Endometrial microvascular endothelial cells (primary cell): ENCODE data around the gene MTA1. TPM values are rescaled to one million over a fixed set of nuclear protein-coding genes. Genes with fewer than 3 reads are reported as not detected.

Source experiments
- in situ Hi-C: cut with HindIII; loops from 2 replicates; pipeline ENCODE4 v1.10.0; 2017; ENCODE audit warnings: low sequenced_read_pairs, low pct_unique_long_range_greater_than_20kb; ENCODE audit errors: inconsistent ontology term
- total RNA-seq: library from RNA; depleted of rRNA; stranded (reverse); fragments of >200 nt; gene quantifications from one replicate; pipeline ENCODE4 v1.2.3, GENCODE V29; 2015; ENCODE audit errors: inconsistent ontology term

The MTA1 gene
- total RNA-seq, 1 donor from 2014 or later = 54.6 TPM

DNA sequence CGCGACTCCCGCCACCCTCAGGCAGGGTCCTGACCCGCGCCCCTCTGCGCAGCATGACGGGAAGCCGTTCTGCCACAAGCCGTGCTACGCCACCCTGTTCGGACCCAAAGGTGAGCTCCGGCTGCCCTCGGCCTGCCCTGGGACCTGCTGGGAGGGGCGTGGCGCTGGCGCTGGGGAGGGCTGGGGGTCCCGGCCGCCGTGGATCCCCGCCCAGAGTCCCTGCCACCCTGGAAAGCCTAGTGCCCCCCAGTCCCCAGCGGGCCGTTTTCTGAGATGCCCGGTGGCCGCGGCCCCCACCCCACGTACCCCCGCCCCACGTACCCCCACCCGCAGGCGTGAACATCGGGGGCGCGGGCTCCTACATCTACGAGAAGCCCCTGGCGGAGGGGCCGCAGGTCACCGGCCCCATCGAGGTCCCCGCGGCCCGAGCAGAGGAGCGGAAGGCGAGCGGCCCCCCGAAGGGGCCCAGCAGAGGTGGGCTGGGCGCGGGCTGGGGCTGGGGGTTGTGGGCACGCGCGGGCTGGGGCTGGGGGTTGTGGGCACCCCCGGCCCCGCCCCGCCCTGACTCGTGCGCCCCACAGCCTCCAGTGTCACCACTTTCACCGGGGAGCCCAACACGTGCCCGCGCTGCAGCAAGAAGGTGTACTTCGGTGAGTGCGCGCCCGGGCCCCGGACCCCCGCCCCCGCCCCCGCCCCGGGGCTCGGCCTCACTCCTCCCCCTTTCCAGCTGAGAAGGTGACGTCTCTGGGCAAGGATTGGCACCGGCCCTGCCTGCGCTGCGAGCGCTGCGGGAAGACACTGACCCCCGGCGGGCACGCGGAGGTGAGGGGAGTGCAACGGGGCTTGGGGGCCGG lies 59.0 kb downstream of the MTA1 start:
- in situ Hi-C loops = no loop called here

DNA sequence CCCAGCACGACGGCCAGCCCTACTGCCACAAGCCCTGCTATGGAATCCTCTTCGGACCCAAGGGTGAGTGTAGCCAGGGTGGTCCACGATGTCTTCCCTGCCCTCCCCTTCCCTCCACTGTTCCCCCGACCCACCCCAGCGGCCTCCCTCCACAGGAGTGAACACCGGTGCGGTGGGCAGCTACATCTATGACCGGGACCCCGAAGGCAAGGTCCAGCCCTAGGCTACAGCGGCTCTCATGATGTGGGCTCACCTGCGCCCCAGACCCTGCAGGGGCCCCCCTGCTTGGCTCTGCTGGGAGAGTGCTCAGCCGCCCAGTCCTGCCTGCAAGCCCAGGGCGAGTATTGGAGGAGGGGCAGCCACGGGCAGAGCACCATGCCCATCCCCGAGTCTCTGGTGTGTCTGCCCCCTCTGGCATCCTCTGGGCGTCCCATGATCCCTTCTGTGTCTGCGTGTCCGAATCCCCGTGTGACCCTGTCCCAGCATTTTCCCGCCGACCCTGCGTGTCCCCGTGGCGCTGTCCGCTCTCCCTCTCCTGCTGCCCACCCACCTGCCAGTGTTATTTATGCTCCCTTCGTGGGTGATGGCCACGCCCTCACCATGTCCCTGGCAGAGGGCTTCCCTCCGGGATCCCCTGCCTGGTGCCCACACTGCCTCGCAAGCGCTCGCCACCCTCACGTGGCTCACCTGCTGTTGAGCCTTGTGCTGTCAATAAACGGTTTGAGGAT lies 60.0 kb downstream of the MTA1 start:
- in situ Hi-C loops = no loop called here

DNA sequence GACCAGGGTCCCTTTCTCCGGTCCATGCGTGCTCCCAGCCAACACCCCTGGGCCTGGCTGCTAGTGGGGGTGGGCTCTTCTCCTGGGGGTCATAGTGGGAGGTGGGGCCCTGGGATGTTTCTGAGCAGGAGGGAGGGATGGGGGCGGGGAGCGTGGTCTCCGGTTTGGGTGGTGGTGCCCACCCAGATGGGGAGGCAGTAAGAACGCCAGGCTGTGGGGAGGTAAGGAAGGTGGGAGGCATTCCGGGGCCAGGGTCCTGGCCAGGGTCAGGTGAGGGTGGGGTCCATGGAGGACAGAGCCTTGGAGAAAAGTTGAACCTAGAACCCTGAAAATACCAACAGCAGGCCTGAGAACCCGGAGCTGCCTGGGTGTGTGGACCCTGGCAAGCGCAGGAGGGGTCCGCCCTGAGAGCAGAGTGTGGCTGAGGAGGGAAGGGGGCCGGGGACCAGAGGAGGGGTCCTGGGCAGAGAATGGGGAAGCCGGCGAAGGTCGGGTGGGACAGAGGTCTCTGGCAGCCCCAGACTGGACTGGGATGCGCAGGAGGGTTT lies 60.6 kb downstream of the MTA1 start:
- in situ Hi-C loops = no loop called here

DNA sequence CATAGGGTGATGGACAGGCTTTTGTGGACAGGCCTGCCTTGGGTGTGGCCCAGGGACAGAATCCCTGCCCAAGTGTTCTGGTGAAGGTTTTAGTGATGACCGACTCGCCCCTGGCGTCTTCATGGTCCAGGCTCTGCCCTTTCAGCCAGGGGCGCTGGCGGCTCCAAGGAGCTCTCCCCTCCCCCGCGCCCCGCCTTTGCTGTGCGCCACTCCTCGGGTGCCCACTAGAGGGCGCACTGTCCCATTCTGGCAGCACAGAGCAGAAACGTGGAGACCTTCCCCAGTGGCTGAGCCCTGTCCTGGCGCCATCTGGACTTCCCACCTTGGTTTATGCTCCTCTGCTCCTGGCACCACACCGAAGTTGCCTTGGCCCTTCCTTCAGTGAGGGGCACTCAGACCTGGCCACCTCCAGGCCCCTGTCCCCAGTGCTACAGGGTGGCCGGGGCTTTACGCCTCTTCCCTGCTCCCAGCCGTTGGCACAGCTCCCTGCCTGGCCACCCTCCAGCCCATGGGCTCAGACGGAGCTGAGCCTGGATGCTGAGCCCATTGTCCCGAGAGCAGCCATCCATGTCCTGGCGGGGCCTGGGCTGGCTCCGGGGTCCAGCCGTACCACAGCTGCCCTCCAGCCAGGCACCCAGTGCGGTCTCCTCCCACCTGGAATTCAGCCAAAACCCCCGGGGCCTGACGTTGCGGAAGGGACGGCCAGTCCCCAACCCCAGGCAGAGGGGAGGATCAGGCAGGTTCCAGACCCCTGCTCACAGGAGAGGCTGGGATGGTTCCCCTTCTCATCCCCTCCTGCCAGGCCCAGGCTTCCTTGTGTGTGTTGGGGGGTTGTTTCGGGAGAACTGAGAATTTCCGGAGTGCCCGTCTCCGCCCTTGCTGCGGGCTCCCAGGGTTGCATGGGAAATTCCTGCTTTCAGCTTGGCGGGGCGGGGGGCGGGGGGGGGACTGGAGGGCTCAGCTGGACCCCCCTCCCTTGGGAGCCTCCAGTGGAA lies 61.5 kb downstream of the MTA1 start:
- in situ Hi-C loops = no loop called here

DNA sequence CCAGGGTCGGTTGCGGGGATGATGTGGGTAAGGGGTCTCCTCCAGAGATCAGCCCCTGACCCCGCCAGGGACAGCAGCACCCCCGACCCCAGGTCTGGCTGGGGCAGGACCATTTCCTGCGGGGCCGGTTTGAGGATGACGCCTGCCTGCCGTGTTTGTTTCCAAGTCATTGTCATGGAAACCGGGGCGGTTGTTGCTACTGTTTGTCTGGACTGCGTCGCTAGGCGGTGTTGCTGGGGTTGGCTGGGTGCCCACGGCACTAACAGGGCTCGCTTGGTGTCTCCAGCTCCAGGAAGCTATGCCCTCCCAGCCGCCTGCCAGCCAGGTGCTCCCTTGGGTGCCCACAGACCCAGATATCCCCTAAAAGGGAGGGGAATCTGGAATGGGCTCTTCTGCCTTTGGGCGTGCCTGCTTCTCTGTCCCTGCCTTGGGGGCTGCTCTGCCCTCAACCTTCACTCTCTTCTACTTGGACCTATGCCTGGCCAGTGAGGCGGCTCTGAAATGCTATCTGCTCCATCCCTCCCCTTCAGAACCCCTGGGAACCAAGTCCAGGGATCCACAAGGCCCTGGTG lies 62.3 kb downstream of the MTA1 start:
- in situ Hi-C loops = no loop called here

DNA sequence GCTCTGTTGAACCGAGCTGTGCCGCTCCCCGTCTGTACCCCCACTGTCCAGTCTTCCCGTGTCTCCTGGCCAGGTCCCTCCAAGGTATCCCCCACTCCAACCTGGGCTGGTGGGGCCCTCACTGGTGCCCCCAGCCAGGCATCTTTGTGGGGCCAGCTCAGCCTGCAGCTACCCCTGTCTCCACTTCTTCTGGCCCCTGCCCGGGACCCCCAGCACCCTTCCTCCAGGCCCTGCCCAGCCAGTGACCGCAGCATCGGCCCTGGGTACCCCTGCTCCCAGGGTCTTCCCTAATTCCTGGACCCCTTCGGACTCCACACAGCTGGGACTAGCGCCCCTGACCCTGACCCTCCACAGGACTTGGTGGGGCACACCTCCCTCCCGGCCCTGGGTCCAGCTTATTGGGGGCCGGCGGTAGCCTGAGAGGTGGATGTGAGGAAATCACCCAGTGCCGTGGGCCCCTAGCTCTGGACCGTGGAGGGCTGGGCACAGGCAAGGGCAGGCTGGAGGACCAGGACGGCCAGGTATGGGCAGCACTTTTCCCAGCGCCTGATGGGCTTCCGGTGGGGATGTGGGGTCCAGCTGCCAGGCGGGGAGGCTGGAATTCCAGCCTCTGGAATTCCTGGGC lies 63.0 kb downstream of the MTA1 start:
- in situ Hi-C loops = no loop called here

DNA sequence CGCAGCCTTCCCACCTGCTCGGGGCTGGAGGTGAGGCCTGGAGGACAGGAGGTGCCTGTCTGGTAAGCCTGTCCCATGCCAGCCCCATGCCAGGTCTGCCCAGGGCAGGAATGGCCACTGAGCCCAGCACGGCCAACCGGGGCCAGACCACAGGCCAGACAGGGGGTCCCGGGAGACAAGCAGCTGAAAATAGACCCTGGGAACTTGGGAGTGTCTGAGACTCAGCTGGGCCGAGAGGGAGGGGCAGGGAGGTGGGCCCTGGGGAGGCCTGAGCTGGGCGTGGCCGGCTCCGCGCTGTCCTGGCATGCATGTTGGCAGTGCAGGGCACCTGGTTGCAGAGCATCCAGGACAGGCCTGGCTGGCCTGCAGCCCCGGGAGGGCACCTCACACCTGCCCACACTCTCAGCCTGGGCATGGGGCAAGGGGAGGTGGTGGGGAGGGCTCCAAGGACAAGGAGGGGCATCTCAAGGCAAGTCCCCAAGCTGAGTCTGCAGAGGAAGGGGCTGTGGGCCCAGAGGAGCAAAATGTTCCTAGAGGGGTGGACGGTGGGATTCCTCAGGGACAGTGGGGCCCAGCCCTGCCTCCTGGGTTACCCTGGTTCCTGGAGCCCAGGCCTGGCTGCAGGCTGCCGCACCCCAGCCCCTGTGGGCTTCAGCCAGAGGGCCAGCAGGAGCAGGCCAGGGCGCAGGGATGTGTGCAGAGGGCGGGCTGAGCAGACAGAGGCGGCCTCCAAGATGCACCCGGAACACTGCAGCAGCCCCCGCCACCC lies 63.9 kb downstream of the MTA1 start:
- in situ Hi-C loops = no loop called here

DNA sequence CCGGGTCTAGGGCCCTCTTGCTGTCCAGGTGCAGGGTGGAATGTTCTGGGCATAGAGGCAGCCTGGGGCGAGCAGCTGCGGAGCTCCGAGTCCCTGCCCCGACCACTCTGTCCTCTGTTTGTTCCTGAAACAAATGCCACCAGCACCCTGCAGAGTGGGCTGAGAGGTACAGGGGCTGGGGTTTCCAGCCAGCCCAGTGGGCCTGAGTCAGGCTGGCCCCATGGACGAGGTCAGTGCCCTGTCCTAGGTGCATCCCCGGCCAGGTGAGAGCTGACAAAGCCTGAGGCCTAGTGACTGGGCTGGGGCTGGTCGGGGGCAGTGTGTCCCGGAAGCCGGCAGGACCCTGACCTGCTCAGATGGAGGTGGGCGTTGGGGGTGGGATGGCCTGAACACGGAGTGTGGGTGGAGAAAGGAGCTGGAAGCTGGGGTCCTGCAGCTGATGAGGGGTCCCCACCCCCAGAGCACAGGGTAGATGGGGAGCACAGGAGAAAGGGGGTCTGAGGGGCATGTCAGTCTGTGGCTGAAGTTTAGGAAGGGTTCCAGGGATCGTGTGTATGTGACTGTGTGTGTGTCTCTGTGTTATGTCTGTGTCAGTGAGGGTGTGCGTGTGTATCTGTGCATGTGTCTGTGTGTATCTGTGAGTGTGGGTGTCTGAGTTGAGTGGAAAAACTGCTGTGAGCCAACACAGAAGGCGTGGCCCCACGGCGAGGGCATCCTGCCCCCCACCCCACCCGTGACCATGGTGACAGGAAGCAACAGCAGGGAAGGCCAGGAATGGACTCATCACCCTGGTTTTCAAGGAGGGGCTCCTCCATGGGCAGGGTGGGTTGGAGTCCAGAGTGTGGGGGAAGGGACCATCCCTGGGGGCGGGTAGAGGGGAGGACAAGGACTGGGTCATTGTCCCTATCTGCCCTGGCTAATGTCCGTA lies 64.7 kb downstream of the MTA1 start:
- in situ Hi-C loops = no loop called here

DNA sequence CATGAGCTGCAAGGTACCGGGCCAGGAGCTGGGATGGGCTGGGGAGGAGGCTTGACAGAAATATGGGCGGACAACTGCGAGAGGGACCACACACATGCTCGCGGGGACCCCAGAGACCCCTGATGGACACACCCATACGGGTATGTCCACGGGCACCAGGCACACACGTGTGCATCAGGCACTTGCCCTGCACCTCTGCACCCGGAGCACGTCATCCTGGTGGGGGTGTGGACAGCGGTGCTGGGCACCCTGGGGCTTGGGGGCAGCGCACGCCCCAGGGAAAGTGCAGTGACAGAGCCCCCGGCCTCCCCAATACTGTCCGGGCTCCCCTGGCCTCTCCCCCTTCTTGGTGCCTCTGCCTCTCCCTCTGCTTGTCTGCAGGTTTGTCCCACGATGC lies 65.4 kb downstream of the MTA1 start:
- in situ Hi-C loops = no loop called here

DNA sequence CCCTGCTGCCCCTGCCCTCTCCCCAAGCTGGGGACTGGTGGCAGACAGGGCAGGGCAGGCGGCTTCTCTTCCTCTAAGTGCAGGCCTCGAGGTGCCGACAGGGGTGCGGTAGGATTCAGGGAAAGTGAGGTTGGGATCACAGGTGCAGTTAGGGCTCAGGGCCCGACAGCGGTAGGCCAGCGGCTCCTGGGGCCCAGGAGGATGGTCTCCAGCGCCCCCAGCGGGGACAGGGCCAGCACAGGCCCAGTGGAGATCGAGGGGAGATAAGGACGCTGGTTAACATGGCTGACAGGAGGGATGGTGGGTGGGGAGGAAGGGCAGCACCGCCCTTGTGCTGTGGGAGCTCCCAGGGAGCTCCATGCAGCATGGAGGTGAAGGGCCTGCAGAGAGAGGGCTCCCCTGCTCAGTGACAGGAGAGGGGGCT lies 66.1 kb downstream of the MTA1 start:
- in situ Hi-C loops = no loop called here

DNA sequence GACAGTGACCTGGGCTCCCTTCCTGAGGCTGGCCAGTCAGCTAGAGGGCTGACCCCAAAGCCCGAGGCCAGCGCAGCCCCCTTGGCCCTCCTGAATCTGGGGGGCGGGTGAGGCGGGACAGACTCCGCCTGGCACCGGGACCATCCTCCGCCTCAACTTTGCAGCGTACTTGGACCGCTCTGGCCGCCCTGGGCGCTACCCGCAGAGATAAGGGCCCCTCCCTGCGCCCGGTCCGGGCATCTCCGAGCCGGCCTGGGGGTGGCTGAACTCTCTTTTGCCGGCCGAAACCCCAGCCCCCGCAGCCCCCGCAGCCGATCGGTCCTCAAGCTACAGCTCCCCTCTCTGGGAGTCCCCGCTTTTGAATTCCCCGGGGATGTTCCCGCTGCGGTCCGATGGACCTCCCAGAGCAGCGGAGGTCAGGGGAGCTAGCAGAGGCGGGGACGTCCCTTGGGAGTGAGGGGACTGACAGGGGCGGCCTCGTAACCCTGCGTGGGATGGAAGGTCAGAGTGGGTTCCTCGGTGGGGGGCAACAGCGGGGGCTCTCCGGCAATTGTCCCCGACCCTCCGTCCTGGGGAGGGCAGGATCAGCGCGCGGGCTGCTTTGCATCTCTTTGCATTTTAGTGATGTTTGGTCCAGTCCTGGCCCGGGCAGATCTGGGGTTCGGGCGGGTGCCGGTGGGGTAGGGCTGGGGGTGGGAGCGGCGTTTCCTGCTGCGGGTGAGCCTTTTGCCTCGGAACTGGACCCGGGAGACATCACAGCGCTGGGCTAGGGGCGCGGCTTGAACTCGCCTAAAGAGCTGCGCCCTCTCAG lies 66.7 kb downstream of the MTA1 start, which contains the start of gene CRIP1:
Gene CRIP1 (plus strand): TSS at position 724 of the 811 bp plus-strand sequence. CDS start 374 bp downstream, outside the sequence.
- in situ Hi-C loops = no loop called here

DNA sequence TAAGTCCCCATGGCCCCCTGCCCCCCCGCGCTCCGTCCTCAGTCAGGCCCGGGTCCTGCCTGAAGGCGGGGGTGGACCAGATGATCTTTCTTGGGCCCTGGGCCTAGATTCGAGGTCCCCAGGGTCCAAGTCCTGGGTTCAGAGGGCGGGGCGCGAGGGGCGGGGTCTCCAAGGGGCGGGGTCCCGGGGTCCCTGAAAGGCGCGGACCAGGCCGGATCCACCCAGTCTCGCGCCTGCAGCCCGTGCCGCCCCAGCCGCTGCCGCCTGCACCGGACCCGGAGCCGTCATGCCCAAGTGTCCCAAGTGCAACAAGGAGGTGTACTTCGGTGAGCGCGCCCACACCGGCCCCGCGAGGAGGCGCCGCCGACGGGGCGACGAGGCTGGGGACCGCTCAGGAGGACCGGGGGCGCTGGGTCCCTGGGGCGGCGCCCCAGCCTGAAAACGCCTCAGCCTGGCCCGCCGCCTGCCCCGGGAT lies 67.4 kb downstream of the MTA1 start:
- in situ Hi-C loops = no loop called here

DNA sequence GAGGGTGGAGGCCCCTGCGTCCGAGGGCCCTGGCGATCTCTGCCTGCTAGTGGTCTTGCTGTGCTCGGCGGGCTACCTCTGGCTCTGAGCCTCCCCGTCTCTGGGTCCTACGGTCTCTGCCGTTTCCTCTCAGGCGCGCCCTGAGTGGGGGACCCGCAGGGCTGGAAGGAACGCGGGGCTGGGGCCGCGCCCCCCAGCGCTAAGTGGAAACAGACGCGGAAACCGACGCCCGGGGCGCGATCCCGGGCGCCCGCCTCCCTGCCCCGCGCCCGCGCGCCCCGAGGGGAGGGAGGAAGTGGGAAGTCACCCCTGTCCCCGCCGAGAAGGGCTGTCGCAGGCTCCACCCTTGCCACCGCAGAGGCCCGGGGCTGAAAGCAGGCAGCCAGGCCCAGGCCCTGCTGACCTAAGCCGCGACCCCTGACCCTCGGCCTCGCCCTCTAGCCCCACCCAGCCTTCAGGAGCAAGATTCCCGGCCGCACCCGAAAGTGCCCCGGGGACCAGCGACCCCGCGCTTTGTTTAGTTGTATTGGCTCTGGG lies 67.9 kb downstream of the MTA1 start:
- in situ Hi-C loops = no loop called here

DNA sequence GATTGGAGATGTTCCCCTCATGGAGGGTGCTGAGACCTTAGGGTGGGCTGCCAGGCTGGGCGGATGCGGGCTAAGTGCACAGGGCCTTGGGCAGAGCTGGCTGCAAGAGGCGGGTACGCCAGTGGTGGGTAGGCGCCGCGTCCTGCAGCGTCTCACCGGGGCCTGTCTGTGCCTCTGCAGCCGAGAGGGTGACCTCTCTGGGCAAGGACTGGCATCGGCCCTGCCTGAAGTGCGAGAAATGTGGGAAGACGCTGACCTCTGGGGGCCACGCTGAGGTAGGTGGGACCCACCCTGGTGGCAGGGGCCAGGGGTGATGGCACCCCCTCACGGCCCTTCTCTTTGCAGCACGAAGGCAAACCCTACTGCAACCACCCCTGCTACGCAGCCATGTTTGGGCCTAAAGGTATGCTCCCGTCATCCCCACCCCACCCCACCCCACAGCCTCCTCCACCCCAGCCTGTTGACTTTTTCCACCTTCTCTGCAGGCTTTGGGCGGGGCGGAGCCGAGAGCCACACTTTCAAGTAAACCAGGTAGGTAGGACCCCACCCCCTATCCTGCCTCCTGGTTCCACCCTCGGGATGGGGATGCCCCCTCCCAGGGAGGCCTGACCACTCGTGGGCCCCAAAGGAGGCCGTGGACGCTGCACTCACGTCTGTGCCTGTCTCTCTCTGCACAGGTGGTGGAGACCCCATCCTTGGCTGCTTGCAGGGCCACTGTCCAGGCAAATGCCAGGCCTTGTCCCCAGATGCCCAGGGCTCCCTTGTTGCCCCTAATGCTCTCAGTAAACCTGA lies 68.6 kb downstream of the MTA1 start:
- in situ Hi-C loops = no loop called here
